ENCODE data around the gene BRINP2. TPM values are rescaled to one million over a fixed set of nuclear protein-coding genes. Genes with fewer than 3 reads are reported as not detected.

The BRINP2 gene, protein sequence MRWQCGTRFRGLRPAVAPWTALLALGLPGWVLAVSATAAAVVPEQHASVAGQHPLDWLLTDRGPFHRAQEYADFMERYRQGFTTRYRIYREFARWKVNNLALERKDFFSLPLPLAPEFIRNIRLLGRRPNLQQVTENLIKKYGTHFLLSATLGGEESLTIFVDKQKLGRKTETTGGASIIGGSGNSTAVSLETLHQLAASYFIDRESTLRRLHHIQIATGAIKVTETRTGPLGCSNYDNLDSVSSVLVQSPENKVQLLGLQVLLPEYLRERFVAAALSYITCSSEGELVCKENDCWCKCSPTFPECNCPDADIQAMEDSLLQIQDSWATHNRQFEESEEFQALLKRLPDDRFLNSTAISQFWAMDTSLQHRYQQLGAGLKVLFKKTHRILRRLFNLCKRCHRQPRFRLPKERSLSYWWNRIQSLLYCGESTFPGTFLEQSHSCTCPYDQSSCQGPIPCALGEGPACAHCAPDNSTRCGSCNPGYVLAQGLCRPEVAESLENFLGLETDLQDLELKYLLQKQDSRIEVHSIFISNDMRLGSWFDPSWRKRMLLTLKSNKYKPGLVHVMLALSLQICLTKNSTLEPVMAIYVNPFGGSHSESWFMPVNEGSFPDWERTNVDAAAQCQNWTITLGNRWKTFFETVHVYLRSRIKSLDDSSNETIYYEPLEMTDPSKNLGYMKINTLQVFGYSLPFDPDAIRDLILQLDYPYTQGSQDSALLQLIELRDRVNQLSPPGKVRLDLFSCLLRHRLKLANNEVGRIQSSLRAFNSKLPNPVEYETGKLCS
- total RNA-seq (2014; rRNA removed; shearing (Covaris generic)): not detected in 2 replicates

DNA sequence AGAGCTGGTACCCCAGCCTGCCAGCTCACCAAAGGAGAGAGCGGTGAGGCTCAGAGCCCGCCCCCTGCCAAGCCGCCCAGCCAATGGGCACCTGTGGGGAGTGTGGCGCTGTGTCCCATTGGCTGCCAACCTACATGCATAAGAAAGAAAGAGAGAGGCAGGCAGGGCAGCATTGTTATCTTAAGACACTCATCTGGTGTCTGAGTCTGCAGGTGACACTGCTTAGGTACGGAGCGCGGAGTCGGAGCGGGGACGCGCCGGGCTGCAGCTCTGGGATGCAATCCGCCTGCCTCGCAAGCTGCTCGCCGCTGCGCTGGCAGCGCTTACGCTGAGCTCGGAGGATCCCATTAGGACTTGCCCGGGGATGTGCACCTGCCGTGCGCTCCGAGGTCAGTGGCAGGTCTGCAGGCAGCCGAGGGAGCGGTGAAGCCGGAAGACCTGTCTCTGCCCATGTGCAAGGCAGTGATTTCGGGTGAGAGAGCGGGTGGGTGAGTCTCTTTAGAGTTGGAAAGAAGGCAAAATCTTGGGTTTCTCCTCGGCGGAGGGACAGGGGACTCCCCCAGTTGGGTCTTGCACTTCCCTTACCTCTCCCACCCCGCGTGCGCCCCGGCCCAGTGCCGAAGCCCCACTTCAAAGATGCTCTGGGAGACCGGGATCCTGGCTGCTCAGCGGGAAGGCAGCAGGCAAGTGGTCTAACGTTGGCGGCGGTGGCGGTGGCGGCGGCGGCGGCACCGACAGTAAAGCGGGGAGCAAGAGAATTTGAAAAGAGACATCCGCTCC lies at the start of gene BRINP2:
TSS of gene BRINP2 (plus strand) at position 203 of the 780 bp plus-strand sequence. CDS start 58,919 bp downstream, outside the sequence.
- H3K27me3 ChIP-seq (replicated peaks): peaks cover 64% of the 10 kb centered on the region
- H3K27ac ChIP-seq: no peak within 1 kb of the TSS
- H3K36me3 ChIP-seq: no peaks in the 10 kb centered on the region
- H3K4me1 ChIP-seq (replicated peaks): peaks cover 3% of the 10 kb centered on the region; the same call in 1 of the 2 replicates
- no peaks in the 10 kb centered on the region for H3K9me3 ChIP-seq (replicated peaks)
- H3K4me3 ChIP-seq: no peak within 1 kb of the TSS
- DNase-seq (ENCODE audit: low read depth in 1 of 2, low spot score in 2 of 2): peak in 1 of 2 experiments; percentile 22

GRCh38 chr1:177122461-177123251 lies 48.1 kb upstream of the BRINP2 start:
- Histone ChIP-seq H3K27me3 (replicated peaks) (peaks cover 5% of the 10 kb centered on the region; the same call in 1 of the 2 replicates), H3K9me3 (replicated peaks) (no peaks in the 10 kb centered on the region), H3K36me3 (no peaks in the 10 kb centered on the region), H3K4me1 (replicated peaks) (no peaks in the 10 kb centered on the region), H3K4me3 (no peak overlapping the region), H3K27ac (no peak overlapping the region)
- no peak for DNase-seq (ENCODE audit: low read depth in 1 of 2, low spot score in 2 of 2)

GRCh38 chr1:177124577-177125278 lies 46.0 kb upstream of the BRINP2 start:
- H3K36me3 ChIP-seq: no peaks in the 10 kb centered on the region
- H3K4me3 ChIP-seq: no peak overlapping the region
- H3K27ac ChIP-seq: no peak overlapping the region
- H3K27me3 ChIP-seq (replicated peaks): peaks cover 5% of the 10 kb centered on the region; the same call in 1 of the 2 replicates
- H3K9me3 ChIP-seq (replicated peaks): no peaks in the 10 kb centered on the region
- no peak for DNase-seq (ENCODE audit: low read depth in 1 of 2, low spot score in 2 of 2)
- no peaks in the 10 kb centered on the region for H3K4me1 ChIP-seq (replicated peaks)

DNA sequence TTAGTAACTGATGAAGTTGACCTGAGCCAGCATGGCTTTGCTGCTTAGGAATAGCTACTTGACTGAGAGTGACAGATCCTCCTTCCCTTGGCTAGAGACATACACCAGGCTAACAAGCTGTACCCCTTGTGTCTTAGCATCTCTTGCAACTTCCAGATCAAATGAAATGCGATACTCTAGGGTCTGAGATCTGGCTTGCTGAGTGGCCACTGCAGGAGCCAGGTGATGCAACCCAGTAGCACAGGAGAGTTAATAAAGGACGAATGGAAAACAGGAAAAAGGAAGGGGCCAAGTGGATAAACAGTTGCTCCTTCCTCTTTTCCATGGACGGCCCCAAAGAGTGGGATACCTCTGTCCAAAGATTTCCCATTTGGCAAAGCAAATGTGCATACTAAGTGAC lies 44.5 kb upstream of the BRINP2 start:
- Histone ChIP-seq H3K27me3 (replicated peaks) (peaks cover 5% of the 10 kb centered on the region; the same call in 1 of the 2 replicates), H3K9me3 (replicated peaks) (no peaks in the 10 kb centered on the region), H3K27ac (no peak overlapping the region), H3K36me3 (no peaks in the 10 kb centered on the region), H3K4me1 (replicated peaks) (no peaks in the 10 kb centered on the region), H3K4me3 (no peak overlapping the region)
- no peak for DNase-seq (ENCODE audit: low read depth in 1 of 2, low spot score in 2 of 2)

- H3K4me1 ChIP-seq (replicated peaks): no peaks in the 10 kb centered on the region
Observed at GRCh38 chr1:177128665-177129281, 42.0 kb upstream of the BRINP2 start.

DNA sequence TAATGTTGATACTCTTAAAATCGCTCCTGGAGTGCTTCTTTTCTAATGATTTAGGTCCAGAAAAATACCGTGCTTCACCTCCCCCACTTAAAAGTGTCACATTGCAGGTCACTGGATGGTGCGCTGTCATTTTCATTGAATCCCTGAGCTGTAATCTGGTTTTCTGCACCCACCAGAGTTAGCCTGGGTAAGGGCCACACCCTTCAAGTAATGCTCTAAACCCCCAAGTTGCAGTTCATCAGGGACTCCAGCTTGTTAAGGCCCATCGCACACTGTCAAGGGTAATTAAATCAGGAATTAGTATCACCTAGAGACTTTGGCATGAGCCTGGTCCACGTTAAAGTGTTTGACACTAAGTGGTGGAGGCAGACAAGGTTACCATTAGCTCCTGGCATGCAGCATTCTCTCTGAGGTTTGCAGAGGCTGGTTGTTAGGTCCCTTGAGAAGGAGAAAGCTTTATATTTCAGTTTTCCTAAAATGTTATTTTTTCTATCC lies 40.3 kb upstream of the BRINP2 start:
- no peak for DNase-seq (ENCODE audit: low read depth in 1 of 2, low spot score in 2 of 2)
- Histone ChIP-seq H3K36me3 (no peaks in the 10 kb centered on the region), H3K9me3 (replicated peaks) (no peaks in the 10 kb centered on the region), H3K27me3 (replicated peaks) (no peaks in the 10 kb centered on the region), H3K4me1 (replicated peaks) (no peaks in the 10 kb centered on the region), H3K4me3 (no peak overlapping the region), H3K27ac (no peak overlapping the region)

More at GRCh38 chr1:177128665-177129281, 42.0 kb upstream of the BRINP2 start:
- no peak overlapping the region for H3K27ac ChIP-seq
- H3K4me3 ChIP-seq: no peak overlapping the region
- no peaks in the 10 kb centered on the region for H3K36me3 ChIP-seq
- H3K27me3 ChIP-seq (replicated peaks): peaks cover 5% of the 10 kb centered on the region; the same call in 1 of the 2 replicates
- H3K9me3 ChIP-seq (replicated peaks): no peaks in the 10 kb centered on the region
- no peak for DNase-seq (ENCODE audit: low read depth in 1 of 2, low spot score in 2 of 2)

- Histone ChIP-seq H3K4me1 (replicated peaks) (no peaks in the 10 kb centered on the region), H3K27me3 (replicated peaks) (no peaks in the 10 kb centered on the region), H3K4me3 (no peak overlapping the region), H3K27ac (no peak overlapping the region), H3K36me3 (no peaks in the 10 kb centered on the region), H3K9me3 (replicated peaks) (no peaks in the 10 kb centered on the region)
- no peak for DNase-seq (ENCODE audit: low read depth in 1 of 2, low spot score in 2 of 2)
Observed at GRCh38 chr1:177131723-177132122, 39.0 kb upstream of the BRINP2 start.

DNA sequence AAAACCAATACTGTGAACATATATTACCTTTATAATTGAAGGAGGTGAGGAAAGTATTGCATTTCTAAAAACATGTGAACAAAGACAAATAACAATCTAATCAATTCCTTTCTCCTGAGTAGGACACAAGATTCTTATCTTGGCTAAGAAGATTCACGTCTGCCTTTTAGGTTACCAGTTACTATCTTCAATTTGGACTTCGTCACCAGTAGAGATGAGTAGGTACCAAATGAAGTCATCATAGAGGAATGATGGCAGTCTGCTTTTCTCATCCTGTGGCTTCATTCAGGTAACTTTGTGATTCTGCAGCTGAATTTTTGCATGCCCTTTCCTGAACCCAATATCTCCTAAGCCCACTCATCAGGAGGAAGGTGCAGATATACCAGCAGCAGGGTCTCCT lies 38.6 kb upstream of the BRINP2 start:
- H3K27me3 ChIP-seq (replicated peaks): no peaks in the 10 kb centered on the region
- no peak overlapping the region for H3K27ac ChIP-seq
- no peaks in the 10 kb centered on the region for H3K9me3 ChIP-seq (replicated peaks)
- no peak overlapping the region for H3K4me3 ChIP-seq
- H3K4me1 ChIP-seq (replicated peaks): no peaks in the 10 kb centered on the region
- H3K36me3 ChIP-seq: no peaks in the 10 kb centered on the region
- DNase-seq (ENCODE audit: low read depth in 1 of 2, low spot score in 2 of 2): no peak

- no peaks in the 10 kb centered on the region for H3K27me3 ChIP-seq (replicated peaks)
- H3K4me1 ChIP-seq (replicated peaks): no peaks in the 10 kb centered on the region
- H3K4me3 ChIP-seq: no peak overlapping the region
- no peak for DNase-seq (ENCODE audit: low read depth in 1 of 2, low spot score in 2 of 2)
- no peaks in the 10 kb centered on the region for H3K36me3 ChIP-seq
- H3K27ac ChIP-seq: no peak overlapping the region
- H3K9me3 ChIP-seq (replicated peaks): no peaks in the 10 kb centered on the region
Observed at GRCh38 chr1:177133977-177134538, 36.7 kb upstream of the BRINP2 start.

- Histone ChIP-seq H3K27ac (no peak overlapping the region), H3K27me3 (replicated peaks) (no peaks in the 10 kb centered on the region), H3K9me3 (replicated peaks) (no peaks in the 10 kb centered on the region), H3K4me1 (replicated peaks) (no peaks in the 10 kb centered on the region), H3K4me3 (no peak overlapping the region), H3K36me3 (no peaks in the 10 kb centered on the region)
- no peak for DNase-seq (ENCODE audit: low read depth in 1 of 2, low spot score in 2 of 2)
Observed at GRCh38 chr1:177135250-177135649, 35.5 kb upstream of the BRINP2 start.

GRCh38 chr1:177137814-177138213 lies 32.9 kb upstream of the BRINP2 start:
- Histone ChIP-seq H3K9me3 (replicated peaks) (no peaks in the 10 kb centered on the region), H3K4me1 (replicated peaks) (no peaks in the 10 kb centered on the region), H3K27me3 (replicated peaks) (no peaks in the 10 kb centered on the region; the same call in 1 of the 2 replicates), H3K4me3 (no peak overlapping the region), H3K27ac (no peak overlapping the region), H3K36me3 (no peaks in the 10 kb centered on the region)
- no peak for DNase-seq (ENCODE audit: low read depth in 1 of 2, low spot score in 2 of 2)

DNA sequence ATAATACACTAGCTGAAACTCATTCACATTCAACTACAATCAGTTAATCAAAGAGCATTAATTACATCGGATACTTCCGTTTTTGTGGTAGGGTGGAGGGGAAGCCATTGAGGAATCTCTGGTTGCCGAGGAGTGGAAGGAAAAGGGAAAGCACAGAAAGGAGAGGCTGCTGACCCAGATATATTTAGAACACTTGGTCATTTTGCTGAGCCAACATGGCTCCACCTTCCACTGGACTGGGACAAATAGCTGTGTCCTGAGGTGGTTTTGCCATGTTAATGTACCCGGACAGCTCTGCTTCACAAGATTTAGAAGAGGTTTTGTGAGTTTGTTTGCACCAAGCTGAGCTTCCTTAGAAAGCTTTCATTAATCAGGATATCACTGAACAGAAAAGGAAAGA lies 32.4 kb upstream of the BRINP2 start:
- H3K27me3 ChIP-seq (replicated peaks): no peaks in the 10 kb centered on the region; the same call in 1 of the 2 replicates
- no peak overlapping the region for H3K4me3 ChIP-seq
- no peak overlapping the region for H3K27ac ChIP-seq

More for the DNA sequence above, 32.4 kb upstream of the BRINP2 start:
- no peak for DNase-seq (ENCODE audit: low read depth in 1 of 2, low spot score in 2 of 2)
- no peaks in the 10 kb centered on the region for H3K9me3 ChIP-seq (replicated peaks)
- H3K4me1 ChIP-seq (replicated peaks): no peaks in the 10 kb centered on the region
- H3K36me3 ChIP-seq: no peaks in the 10 kb centered on the region
